Measurements from ENCODE around the gene STARD7.

The STARD7 gene

GRCh38 chr2:96136129-96136720 lies 72.4 kb downstream of the STARD7 start:
- DNase-seq (ENCODE audit: low read depth in 2 of 2) = no peak

DNA sequence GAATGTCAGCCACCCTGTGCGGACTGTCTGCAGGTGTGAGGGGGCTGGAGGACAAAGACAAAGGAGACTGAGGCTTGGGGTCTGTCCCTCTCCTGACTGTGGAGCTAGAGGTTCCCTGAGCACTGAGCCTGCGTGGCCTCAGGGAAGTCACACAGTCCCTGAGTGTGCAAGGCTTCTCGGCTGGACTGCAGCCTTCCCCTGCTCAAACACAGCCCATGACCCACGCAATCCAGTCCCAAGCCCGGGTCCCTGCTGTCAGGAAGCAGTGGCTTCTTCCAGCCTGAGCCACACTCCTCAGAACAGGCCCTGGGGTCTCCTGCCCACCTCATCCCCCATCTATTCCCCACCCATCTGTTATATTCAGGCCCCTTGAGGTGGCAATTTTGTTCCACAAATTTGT lies 73.0 kb downstream of the STARD7 start:
- no peak for DNase-seq (ENCODE audit: low read depth in 2 of 2)

GRCh38 chr2:96135171-96135570 lies 73.5 kb downstream of the STARD7 start:
- DNase-seq (ENCODE audit: low read depth in 2 of 2) = no peak

Measured in stimulated activated CD4-positive, alpha-beta T cell treated with anti-CD3 and anti-CD28 coated beads, Interleukin-12 subunit alpha, Interleukin-12 subunit beta, amount 100 ng/mL, for 24 hours (primary cell).